ENCODE results near the gene ATP2A2.

ATP2A2 gene

DNA sequence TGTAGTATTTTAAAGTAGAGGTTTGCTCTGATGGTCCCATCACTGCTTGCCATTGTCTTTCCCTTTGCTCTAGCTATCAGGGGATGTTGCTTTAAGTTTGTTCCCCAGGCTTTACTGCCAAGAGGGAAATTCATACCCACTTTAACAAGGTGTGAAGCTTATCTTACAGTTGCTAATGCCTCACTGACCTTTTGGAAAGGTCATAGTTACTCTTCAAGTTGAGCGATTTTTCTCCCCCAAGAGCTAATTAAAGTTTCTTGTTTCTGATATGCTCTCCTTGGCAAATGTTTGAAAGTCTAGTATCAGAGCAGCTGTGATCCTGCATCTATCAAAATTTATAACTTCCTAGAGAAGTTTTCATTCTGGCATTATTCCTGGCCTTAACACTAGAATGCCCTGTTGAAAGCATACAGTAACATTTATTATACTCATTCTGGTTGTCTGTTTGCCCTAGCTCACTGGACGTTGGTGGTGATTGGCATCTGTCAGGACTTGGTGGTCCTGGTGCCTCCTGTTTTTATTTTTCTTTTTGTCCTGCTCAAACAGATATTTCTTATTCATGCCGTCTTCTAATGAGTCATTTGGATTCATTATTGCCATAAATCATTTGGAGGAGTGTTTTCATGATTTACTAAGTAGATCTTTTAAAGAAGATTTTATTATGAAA, 8.1 kb downstream of the ATP2A2 start:
- H3K4me3 ChIP-seq (replicated peaks in 1 of 2; ENCODE audit: low read depth in 2 of 2, low read length in 2 of 2), result no peak overlapping the region
- TF ChIP-seq, protein P1, sequence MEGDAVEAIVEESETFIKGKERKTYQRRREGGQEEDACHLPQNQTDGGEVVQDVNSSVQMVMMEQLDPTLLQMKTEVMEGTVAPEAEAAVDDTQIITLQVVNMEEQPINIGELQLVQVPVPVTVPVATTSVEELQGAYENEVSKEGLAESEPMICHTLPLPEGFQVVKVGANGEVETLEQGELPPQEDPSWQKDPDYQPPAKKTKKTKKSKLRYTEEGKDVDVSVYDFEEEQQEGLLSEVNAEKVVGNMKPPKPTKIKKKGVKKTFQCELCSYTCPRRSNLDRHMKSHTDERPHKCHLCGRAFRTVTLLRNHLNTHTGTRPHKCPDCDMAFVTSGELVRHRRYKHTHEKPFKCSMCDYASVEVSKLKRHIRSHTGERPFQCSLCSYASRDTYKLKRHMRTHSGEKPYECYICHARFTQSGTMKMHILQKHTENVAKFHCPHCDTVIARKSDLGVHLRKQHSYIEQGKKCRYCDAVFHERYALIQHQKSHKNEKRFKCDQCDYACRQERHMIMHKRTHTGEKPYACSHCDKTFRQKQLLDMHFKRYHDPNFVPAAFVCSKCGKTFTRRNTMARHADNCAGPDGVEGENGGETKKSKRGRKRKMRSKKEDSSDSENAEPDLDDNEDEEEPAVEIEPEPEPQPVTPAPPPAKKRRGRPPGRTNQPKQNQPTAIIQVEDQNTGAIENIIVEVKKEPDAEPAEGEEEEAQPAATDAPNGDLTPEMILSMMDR (IDR thresholded peaks at IDR 0.05; ENCODE audit: low read depth, low read length), result no peak
- no peak for DNase-seq (ENCODE audit: low read depth in 2 of 2)

DNA sequence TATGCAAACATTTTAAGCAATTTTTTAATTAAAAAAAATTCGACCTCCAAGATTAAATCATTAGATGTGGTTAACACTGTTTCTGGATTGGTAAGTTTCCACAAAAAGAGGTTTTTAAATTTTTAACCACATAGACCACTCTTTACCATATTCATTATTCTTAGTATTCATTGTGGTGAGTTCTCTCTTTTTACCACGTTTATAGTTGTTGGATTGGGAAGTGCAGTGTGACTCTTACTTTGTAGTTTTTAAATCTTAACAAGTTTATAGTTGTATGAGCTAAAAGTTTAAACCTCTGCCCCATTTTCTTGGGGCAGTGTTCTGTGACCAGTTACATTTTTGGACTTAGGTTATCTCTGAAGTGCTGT, 8.6 kb downstream of the ATP2A2 start:
- no peak for DNase-seq (ENCODE audit: low read depth in 2 of 2)
- H3K4me3 ChIP-seq (replicated peaks in 1 of 2; ENCODE audit: low read depth in 2 of 2, low read length in 2 of 2), result no peak overlapping the region
- TF ChIP-seq, protein P1 (IDR thresholded peaks at IDR 0.05; ENCODE audit: low read depth, low read length), result no peak

DNA sequence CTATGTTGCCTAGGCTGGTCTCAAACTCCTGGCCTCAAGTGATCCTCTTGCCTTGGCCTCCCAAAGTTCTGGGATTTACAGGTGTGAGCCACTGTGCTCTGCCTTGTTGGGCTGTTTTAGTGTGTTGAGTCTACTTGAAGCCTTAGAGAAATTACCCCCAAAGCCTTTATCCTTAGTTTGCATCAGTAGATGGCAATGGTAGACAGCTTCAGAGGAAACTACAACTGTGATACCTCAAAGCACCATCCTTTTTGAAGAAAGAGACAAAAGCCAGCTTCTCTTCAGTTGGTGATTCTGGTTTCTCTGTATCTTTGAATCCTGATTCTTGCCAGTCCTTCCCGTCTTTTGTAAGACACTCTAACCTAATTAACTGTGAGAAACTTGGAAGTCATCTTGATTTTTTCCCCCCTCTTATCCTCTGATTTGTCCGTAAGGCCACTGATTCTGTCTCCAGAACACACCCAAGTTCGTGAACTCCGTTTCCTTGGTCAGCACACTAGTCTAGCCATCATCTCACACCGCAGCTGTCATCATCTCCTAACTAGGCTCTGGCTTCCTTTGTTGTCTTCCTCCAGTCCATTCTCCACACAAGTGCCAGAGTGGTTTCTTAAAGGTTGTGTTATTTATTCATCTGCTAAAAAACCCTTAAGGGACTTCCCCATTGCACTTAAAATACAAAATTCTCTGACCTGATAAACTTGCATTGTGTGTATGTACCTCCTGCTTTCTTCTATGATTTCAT, 20.2 kb downstream of the ATP2A2 start:
- peak; percentile 61 to 67 for DNase-seq (ENCODE audit: low read depth in 2 of 2)
- TF ChIP-seq, protein P1 (IDR thresholded peaks at IDR 0.05; ENCODE audit: low read depth, low read length), result no peak
- no peak overlapping the region for H3K4me3 ChIP-seq (replicated peaks in 1 of 2; ENCODE audit: low read depth in 2 of 2, low read length in 2 of 2)

DNA sequence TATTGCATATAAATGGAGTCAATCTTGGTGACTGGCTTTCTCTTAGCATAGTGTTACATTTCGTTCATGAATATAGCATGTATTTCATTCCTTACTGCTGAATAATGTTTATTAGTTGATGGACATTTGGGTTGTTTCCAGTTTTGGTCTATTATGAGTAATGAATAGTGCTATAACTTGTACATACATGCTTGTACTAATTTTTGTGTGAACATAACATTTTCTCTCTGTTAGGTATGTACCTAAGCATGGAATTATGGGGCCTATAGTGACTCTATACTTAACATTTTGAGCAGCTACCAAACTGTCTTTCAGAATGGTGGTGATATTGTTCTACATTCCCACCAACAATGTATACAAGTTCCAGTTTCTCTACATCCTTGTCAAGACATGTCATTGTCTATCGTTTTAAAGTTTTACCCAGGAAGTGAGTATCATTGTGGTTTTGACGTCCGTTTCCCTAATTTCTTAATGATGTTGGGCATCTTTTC, 23.1 kb downstream of the ATP2A2 start:
- DNase-seq (ENCODE audit: low read depth in 2 of 2), result peak; percentile 54 to 76

DNA sequence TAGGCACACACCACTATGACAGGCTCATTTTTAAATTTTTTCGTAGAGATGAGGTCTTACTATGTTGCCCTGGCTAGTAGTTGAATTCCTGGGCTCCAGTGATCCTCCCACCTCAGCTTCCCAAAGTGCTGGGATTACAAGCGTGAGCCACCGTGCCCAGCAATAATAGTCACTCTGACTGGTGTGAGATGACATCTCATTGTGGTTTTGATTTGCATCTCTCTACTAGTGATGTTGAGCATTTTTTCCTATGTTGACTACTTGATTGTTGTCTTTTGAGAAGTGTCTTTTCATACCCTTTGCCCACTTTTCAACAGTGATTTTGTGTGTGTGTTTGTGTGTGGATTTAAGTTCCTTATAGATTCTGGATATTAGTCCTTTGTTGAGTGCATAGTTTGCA, 26.3 kb downstream of the ATP2A2 start:
- no peak for DNase-seq (ENCODE audit: low read depth in 2 of 2)
- H3K4me3 ChIP-seq (replicated peaks in 1 of 2; ENCODE audit: low read depth in 2 of 2, low read length in 2 of 2), result no peak overlapping the region
- TF ChIP-seq, protein P1 (IDR thresholded peaks at IDR 0.05; ENCODE audit: low read depth, low read length), result no peak

More for the DNA sequence above, 23.1 kb downstream of the ATP2A2 start:
- H3K4me3 ChIP-seq (replicated peaks in 1 of 2; ENCODE audit: low read depth in 2 of 2, low read length in 2 of 2), result no peak overlapping the region
- TF ChIP-seq, protein P1 (IDR thresholded peaks at IDR 0.05; ENCODE audit: low read depth, low read length), result no peak

DNA sequence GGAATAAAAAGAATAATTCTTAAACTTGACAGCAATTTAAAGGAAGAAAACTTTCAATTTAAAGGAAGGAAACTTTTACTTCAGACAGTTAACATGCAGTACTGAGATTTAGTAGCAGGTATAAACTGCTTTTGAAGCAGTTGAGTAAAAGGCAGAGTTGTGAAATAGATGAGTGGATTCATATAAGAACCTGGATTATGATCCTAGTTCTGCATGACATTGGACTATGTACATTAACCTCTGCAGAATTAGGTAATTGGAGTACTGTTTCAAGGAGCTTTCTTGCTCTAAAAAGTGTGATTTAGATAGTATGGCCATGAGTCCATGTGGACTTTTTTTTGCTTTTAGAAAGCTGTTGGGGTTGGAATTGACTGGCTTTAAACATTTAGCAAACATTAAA, 29.7 kb downstream of the ATP2A2 start:
- TF ChIP-seq, protein P1 (IDR thresholded peaks at IDR 0.05; ENCODE audit: low read depth, low read length), result no peak
- no peak overlapping the region for H3K4me3 ChIP-seq (replicated peaks in 1 of 2; ENCODE audit: low read depth in 2 of 2, low read length in 2 of 2)
- no peak for DNase-seq (ENCODE audit: low read depth in 2 of 2)
